ENCODE data around the gene MSI2.

DNA sequence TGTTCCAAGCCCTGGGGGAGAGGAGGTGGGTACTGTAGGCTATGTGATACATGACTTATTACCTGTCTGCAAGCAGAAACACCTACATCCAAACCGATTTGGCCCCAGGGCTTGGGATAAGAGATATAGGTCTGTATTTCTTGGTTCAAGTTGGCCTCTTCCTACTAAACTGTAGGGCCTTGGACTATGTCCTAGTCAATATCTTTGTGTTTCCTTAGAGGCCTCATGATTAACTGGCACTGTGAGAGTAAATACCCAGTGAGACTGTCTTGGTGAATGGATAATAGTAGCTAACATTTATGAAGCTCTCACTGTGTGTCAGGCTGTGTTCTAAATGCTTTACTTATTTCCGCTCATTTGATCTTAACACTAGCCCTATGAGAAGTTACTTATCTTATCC is 70.0 kb downstream of the MSI2 start:
- TF ChIP-seq CTCF (IDR thresholded peaks at IDR 0.05) (no peak), POLR2A (IDR thresholded peaks at IDR 0.05) (no peak)

Measured in thyroid gland (tissue), 4 donors.